Fibroblast of villous mesenchyme (primary cell): Measurements from ENCODE around the gene OST4. TPM values are rescaled to one million over a fixed set of nuclear protein-coding genes. Genes with fewer than 3 reads are reported as not detected.

ENCODE experiments used
- DNase-seq: peaks from one replicate; pipeline ENCODE4 v3.0.0-alpha.2; 2010; ENCODE audit warnings: low read depth
- H3K4me3 ChIP-seq: 2 replicates; pipeline ENCODE4 v1.5.1; 2011; ENCODE audit warnings: low read depth, mild to moderate bottlenecking, low read length
- CTCF ChIP-seq: IDR thresholded peaks from 2 replicates; pipeline ENCODE4 v1.5.1; 2012; ENCODE audit warnings: low read depth, mild to moderate bottlenecking, low read length; ENCODE audit not compliant: insufficient read depth
- total RNA-seq: library from RNA; depleted of rRNA; stranded (reverse); fragments of >200 nt; gene quantifications from 2 replicates; pipeline ENCODE4 v1.2.3, GENCODE V29; 2012

OST4 gene
- total RNA-seq, 1 donor = 282 TPM

GRCh38 chr2:27091746-27092695 is 20.6 kb upstream of the OST4 start:
- TF ChIP-seq CTCF = no peak
- H3K4me3 ChIP-seq = no peak overlapping the region
- no peak for DNase-seq

- no peak for DNase-seq
- no peak overlapping the region for H3K4me3 ChIP-seq
- no peak for TF ChIP-seq CTCF
These were observed 17.9 kb upstream of the OST4 start for GRCh38 chr2:27089111-27089954.

GRCh38 chr2:27088634-27089033 is 17.2 kb upstream of the OST4 start:
- no peak for TF ChIP-seq CTCF
- no peak for DNase-seq
- no peak overlapping the region for H3K4me3 ChIP-seq

GRCh38 chr2:27087823-27088410 is 16.5 kb upstream of the OST4 start:
- TF ChIP-seq CTCF = no peak
- DNase-seq = no peak
- no peak overlapping the region for H3K4me3 ChIP-seq

GRCh38 chr2:27086724-27087593 is 15.5 kb upstream of the OST4 start, which contains the start of gene KHK:
KHK (plus strand) TSS chr2:27086772; CDS start chr2:27087260, 488 bp downstream.
- TF ChIP-seq CTCF = no peak
- DNase-seq = no peak
- peak within 1 kb of the TSS; percentile 55 for H3K4me3 ChIP-seq
